ENCODE measurements around the gene SPNS2. TPM values are rescaled to one million over a fixed set of nuclear protein-coding genes. Genes with fewer than 3 reads are reported as not detected.

The SPNS2 gene
- total RNA-seq, 4 donors from 2014 or later = 10.4 to 17.4 (median 16.4) TPM

DNA sequence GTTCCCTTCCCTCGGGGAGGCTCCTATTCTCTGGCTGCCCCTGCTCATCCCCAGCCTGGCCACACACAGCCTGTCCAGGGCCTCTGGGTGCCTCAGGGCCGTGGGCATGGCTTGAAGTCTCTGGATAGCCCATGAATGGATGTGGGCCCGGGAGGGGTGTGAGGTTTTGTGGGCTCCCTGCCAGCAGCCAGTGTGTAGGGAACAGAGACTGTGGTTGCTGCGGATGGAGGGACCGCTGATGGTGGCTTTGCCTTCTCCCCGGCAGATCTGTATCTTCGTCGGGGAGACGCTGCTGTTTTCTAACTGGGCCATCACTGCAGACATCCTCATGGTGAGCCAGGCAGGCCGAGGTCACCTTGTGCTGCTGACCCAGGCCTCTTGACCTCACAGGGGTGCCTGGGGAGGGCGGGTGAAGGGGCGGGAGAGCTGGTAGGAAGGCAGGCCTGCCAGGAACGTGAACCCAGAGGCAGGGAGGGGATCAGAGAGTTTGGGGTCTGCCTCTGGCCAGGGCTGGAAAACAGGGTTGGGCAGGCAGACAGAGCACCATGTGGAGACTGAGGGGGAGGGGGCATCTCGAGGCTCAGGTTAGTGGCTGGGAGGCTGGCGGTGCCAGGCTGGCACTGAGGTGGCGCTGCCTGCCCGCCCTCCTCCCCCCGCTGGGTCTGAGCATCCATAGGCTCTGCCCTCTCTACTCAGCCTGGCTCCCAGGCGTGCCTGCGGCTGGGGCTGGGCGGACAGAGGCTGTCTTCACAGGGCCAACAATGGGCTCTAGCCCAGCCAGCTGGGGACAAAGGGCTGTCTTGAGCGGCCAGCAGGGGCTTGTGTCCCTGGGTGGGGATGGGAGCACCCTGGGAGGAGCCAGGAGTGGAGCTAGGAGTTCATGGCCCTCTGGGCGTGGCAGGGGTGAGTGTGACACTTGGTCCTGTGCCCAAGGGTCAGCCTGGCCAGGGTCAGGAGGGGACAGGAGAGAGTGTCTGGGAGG lies 35.1 kb downstream of the SPNS2 start:
- Histone ChIP-seq H3K27ac (peak overlapping the region in 3 of 4 donors; percentile 71 to 80 (median 75)), H3K36me3 (peaks cover 0 to 15% of the 10 kb centered on the region in 2 donors), H3K27me3 (peaks cover 24% of the 10 kb centered on the region), H3K4me1 (peaks cover 0 to 76% (median 36%) of the 10 kb centered on the region in 3 donors), H3K9me3 (no peaks in the 10 kb centered on the region), H3K4me3 (no peak overlapping the region)
- ATAC-seq = no peak
- TF ChIP-seq POLR2AphosphoS5 (IDR thresholded peaks at IDR 0.05) (no peak), POLR2A (IDR thresholded peaks at IDR 0.05) (no peak)
- TF ChIP-seq, protein P1, sequence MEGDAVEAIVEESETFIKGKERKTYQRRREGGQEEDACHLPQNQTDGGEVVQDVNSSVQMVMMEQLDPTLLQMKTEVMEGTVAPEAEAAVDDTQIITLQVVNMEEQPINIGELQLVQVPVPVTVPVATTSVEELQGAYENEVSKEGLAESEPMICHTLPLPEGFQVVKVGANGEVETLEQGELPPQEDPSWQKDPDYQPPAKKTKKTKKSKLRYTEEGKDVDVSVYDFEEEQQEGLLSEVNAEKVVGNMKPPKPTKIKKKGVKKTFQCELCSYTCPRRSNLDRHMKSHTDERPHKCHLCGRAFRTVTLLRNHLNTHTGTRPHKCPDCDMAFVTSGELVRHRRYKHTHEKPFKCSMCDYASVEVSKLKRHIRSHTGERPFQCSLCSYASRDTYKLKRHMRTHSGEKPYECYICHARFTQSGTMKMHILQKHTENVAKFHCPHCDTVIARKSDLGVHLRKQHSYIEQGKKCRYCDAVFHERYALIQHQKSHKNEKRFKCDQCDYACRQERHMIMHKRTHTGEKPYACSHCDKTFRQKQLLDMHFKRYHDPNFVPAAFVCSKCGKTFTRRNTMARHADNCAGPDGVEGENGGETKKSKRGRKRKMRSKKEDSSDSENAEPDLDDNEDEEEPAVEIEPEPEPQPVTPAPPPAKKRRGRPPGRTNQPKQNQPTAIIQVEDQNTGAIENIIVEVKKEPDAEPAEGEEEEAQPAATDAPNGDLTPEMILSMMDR (IDR thresholded peaks at IDR 0.05) = peak in 1 of 4 experiments; percentile 5
- 40% methylated on average over 1 of the region's 23 CpGs; no CpG with 5 or more reads in 1 of the 2 donors for WGBS, 2 donors (ENCODE audit: low coverage in 1 of 2)

DNA sequence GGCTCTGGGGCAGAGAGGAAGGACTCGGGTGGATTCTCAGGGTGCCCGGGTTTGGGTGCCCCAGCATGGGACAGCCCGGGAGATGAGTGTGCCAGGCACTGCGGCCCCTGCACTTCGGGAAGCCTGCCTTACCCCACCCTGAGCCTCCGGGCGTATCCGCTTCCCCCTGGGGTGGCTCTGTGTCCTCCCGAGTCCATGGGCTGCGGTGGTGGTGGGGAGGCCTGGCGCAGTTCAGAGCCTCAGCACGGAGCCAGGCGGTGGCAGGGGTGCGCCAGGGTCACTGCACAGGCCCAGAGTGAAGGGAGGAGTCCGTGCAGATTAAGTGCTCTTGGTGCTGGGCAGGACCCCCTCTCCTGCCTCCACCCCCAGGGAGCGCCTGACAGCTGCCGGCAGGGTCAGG lies 35.8 kb downstream of the SPNS2 start:
- H3K9me3 ChIP-seq = no peaks in the 10 kb centered on the region
- H3K4me1 ChIP-seq = peaks cover 0 to 79% (median 36%) of the 10 kb centered on the region in 3 donors
- TF ChIP-seq POLR2AphosphoS5 (IDR thresholded peaks at IDR 0.05) (no peak), POLR2A (IDR thresholded peaks at IDR 0.05) (no peak), EP300 (IDR thresholded peaks at IDR 0.05) (no peak)
- TF ChIP-seq, protein P1 (IDR thresholded peaks at IDR 0.05) = no peak
- H3K36me3 ChIP-seq = peaks cover 0 to 22% of the 10 kb centered on the region in 2 donors
- H3K27me3 ChIP-seq = peaks cover 24% of the 10 kb centered on the region
- peak overlapping the region in 1 of 2 donors; percentile 12 for H3K4me3 ChIP-seq
- 40 to 70% methylated on average over 1 to 2 of the region's 17 CpGs for WGBS, 2 donors (ENCODE audit: low coverage in 1 of 2)
- ATAC-seq = no peak
- H3K27ac ChIP-seq = peak overlapping the region in 3 of 4 donors; percentile 71 to 80 (median 75)

GRCh38 chr17:4534928-4535666 lies 36.4 kb downstream of the SPNS2 start:
- Histone ChIP-seq H3K36me3 (peaks cover 0 to 28% of the 10 kb centered on the region in 2 donors), H3K27me3 (peaks cover 24% of the 10 kb centered on the region), H3K4me1 (peaks cover 0 to 79% (median 36%) of the 10 kb centered on the region in 3 donors), H3K4me3 (no peak overlapping the region), H3K27ac (peak overlapping the region in 3 of 4 donors; percentile 71 to 80 (median 75)), H3K9me3 (no peaks in the 10 kb centered on the region)
- ATAC-seq = no peak
- 40 to 58% methylated on average over 1 to 2 of the region's 27 CpGs for WGBS, 2 donors (ENCODE audit: low coverage in 1 of 2)
- TF ChIP-seq POLR2A (IDR thresholded peaks at IDR 0.05) = no peak
- no peak for TF ChIP-seq POLR2AphosphoS5 (IDR thresholded peaks at IDR 0.05)
- TF ChIP-seq EP300 (IDR thresholded peaks at IDR 0.05) = no peak
- TF ChIP-seq, protein P1 (IDR thresholded peaks at IDR 0.05) = no peak

DNA sequence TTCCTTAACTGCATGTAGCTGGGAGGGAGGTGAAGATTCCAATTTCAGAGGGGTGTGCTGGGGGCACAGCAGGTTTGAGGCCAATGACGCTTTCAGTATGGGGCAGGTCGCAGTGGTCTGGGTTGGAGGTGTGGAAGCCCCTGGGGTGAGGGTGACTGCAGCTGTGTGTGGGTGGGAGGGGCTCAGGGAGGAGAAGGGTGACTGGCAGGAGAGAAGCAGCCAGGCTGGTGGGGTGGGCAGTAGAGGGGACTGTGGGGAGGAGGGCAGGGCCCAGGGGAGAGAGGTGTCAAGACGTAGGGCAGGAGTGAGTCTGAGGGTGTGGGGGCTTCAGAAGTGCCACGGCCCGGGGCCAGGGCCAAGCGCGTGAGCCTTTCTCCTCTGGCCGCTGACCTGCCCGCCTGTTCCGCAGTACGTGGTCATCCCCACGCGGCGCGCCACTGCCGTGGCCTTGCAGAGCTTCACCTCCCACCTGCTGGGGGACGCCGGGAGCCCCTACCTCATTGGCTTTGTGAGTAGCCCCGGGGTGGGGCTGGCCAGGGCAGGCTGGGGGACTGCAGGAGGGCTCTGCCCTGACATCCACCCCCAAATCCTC lies 37.1 kb downstream of the SPNS2 start:
- no peaks in the 10 kb centered on the region for H3K9me3 ChIP-seq
- WGBS, 2 donors (ENCODE audit: low coverage in 1 of 2) = 57 to 100% methylated on average over 2 to 5 of the region's 19 CpGs
- peaks cover 24% of the 10 kb centered on the region for H3K27me3 ChIP-seq
- H3K36me3 ChIP-seq = peaks cover 0 to 35% of the 10 kb centered on the region in 2 donors
- TF ChIP-seq POLR2A (IDR thresholded peaks at IDR 0.05) (no peak), POLR2AphosphoS5 (IDR thresholded peaks at IDR 0.05) (no peak), EP300 (IDR thresholded peaks at IDR 0.05) (no peak)
- TF ChIP-seq, protein P1 (IDR thresholded peaks at IDR 0.05) = no peak
- ATAC-seq = no peak
- peak overlapping the region in 1 of 2 donors; percentile 14 for H3K4me3 ChIP-seq
- peaks cover 0 to 78% (median 36%) of the 10 kb centered on the region in 3 donors for H3K4me1 ChIP-seq
- H3K27ac ChIP-seq = peak overlapping the region in 3 of 4 donors; percentile 71 to 80 (median 75)
